GM15510 (cell line): ENCODE data around the gene DAGLA.

Experiments
- POLR2A ChIP-seq: IDR thresholded peaks from 3 replicates; pipeline ENCODE4 v1.6.1; 2011; ENCODE audit warnings: borderline replicate concordance; ENCODE audit not compliant: insufficient read length; ENCODE audit errors: extremely low read depth

DAGLA gene

DNA sequence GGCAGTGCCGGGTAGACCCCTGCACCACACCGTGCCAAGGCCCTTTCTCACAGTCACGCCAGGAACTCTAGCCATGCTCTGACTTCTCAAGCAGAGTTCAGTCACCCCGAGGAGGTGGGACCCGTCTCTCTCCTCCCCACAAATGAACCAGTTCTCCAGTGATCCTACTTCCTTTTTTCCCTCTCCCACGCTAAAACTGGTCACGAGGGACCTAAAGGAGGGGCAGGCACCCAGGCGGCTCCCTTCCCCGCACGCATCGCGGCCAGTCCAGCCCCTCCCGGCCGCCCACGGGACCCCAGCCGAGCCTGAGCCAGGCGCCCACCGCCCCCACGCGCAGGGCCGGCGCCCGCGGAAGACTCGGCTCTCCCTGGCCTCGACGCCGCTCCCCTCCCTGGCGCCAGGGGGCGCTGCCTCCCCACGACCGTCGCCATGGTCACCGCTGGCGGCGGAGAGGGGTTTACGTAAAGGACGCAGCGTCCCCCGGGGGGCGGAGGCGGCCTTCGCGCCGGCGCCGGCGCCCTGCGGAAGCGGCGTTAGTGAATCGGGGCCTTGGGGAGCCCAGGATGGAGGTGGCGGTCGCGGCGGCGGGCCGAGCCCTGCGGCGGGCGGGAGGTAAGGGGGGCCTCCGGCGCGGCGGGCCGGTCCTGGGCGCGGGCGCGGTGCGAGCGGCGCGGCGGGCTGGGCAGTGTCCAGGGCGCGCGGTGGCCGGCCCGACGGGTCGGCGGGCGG is at the start of gene DAGLA:
DAGLA (plus strand) TSS at position 499 of the 729 bp plus-strand sequence. CDS start 39,765 bp downstream, outside the sequence.
- TF ChIP-seq POLR2A = no peak

- TF ChIP-seq POLR2A = no peak
Observed at GRCh38 chr11:61632096-61632495, 48.1 kb upstream of the DAGLA start.

DNA sequence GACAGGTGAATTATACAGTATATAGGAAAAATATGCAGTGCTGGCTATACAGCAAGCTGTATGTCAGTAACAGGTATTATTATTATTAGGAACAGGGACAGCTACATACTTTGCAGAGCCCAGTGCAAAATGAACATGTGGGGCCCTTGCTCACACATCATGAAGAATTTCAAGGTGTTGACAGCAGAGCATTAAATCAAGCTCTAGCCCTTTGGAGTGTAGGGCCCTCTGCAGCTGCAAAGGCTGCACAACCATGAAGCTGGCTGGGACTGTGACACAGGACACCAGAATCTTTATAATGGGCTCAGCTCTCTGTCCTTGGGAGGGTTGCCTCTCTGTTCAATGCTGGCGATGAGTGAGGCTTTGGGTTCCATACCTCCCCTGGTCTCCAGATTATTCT is 44.9 kb upstream of the DAGLA start:
- TF ChIP-seq POLR2A = no peak

GRCh38 chr11:61635787-61636186 is 44.4 kb upstream of the DAGLA start:
- TF ChIP-seq POLR2A = no peak

GRCh38 chr11:61636676-61637075 is 43.5 kb upstream of the DAGLA start:
- TF ChIP-seq POLR2A = no peak

DNA sequence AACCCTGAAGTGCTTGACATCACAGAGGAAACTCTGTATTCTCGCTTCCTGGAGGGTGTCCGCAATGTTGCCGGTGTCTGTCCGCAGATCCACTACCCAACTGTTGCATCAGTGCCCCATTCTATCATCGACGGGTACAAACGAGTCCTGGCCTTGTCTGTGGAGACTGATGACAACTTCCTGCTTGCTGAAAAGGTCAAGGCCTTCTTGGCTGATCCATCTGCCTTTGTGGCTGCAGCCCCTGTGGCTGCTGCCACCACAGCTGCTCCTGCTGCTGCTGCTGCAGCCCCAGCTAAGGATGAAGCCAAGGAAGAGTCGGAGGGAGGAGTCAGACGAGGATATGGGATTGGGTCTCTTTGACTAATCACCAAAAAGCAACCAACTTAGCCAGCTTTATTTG is 42.9 kb upstream of the DAGLA start:
- no peak for TF ChIP-seq POLR2A

DNA sequence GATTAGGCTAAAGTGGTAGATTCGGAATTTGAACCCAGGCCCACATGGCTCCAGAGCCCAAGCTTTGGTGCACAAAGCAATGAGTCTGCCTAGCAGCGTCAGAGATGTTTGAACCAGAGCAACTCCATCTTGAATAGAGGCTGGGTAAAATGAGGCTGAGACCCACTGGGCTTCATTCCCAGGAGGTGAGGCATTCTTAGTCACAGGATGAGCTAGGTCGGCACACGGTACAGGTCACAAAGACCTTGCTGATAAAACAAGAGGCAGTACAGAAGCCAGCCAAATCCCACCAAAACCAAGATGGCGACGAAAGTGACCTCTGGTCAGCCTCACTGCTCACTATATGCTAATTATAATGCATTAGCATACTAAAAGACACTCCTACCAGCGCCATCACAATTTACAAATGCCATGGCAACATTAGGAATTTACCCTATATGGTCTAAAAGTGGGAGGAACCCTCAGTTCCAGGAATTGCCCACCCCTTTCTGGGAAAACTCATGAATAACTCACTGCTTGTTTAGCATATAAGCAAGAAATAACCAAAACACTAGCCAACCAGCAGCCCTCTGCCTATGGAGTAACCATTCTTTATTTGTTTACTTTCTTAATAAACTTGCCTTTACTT is 40.3 kb upstream of the DAGLA start:
- TF ChIP-seq POLR2A = no peak

GRCh38 chr11:61642162-61642561 is 38.0 kb upstream of the DAGLA start:
- no peak for TF ChIP-seq POLR2A

DNA sequence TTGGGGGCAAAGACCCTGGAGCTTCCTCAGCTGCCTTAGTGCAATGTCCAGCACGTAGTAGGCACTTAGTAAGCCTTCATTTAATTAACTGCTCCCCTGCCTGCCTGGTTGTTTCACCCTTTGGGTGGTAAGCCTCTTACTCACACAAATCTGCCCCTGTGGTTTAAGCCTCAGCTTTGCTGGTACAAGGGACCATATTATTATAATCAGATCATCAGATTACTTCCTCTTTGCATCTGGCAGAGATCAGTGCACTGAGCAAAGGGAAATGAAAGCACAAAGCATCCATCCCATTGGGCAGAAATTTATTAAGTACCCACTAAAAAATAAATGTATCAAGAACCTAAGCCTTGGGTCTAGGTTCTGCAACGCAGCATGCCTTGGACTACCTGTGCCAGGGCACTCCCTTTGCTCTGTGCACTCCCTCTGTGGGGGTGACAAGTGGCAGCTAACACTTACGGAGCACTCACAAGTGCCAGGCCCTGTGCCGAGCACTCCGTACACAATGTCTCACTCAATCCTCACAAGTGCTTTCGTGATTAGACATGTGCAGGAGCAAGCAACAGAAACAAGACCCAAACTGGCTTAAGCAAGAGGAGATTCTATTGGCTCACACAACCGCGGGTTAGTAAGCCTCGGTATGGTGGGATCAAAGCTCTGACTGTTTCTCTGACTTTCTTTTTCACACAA is 34.9 kb upstream of the DAGLA start:
- TF ChIP-seq POLR2A = no peak

- TF ChIP-seq POLR2A = no peak
Observed at GRCh38 chr11:61647529-61647928, 32.7 kb upstream of the DAGLA start.

DNA sequence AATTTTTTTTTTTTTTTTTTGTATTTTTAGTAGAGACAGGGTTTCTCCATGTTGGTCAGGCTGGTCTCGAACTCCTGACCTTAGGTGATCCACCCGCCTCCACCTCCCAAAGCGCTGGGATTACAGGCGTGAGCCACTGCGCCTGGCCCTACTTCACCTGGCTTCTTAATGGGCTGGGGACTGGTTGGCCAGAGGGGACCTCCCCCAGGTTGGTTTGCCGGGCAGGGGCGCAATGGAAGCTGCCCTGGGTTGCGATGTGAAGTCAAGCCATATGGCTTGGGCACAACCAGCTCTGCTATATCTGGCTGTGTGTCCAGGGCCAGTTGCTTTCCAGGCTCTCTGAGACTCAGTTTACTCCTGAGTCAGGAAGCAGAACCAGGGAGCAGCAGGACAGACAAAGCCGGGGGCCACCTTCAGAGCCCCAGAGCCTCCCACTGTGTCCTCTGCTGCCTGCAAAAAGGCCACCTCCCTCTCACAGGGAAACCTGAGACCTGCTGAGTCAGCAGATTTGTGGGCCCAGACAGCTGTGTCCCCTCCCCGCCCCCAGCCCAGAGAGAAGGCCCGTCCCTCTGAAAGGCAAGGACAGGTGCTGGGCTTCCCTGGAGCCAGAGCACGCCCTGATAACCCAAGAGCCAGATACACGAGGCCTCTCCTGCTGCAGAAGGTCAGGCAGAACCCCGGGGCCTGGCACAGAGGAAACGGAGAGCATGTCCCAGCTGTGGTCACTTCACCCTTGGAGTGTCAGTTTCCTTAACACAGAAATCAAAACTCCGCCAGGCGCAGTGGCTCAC is 29.2 kb upstream of the DAGLA start:
- TF ChIP-seq POLR2A = no peak

DNA sequence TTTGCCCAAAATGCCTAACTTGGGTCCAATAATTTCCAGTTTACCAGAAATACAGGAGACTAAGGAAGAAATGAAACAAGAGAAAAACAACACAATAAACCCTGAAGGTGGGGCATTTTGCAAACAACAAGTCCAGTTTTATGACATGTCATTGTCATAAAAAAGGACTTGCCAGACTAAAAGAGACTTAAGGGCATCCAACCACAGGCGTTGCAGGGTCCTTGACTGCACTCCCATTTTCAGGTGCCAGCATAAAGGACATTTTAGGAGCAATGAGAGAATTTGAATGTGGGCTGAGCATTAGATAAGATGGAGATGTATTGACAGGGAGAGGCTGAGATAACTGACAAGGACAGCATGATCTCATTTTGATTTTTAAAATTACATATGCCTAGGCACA is 28.1 kb upstream of the DAGLA start:
- TF ChIP-seq POLR2A = no peak

DNA sequence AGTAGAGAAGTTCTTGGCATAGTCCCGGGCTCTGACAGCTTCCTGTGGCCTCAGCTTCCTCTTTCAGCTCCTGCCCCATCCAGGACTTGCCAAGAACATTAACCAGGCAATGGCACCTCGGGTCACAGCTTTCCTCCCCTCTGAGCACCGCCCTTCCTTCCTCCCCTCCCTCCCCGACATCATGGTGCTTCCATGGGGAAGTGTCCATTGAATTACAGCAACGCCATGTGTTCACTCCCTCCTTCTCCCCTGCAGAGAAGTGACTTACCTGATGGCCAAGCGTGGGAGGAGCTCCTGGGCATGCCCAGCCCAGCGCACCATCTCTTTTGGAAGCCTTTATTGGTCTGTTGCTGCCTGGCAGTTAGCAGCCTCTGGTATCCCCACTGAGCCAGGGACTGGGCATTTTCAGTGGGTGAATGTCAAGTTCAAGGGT is 25.8 kb upstream of the DAGLA start:
- no peak for TF ChIP-seq POLR2A

GRCh38 chr11:61656347-61657077 is 23.7 kb upstream of the DAGLA start:
- TF ChIP-seq POLR2A = no peak
